ENCODE results near the gene PMVK.

- TF ChIP-seq EZH2 (IDR thresholded peaks at IDR 0.05) (no peak), POLR2AphosphoS5 (IDR thresholded peaks at IDR 0.05; ENCODE audit: borderline replicate concordance, low read depth, low read length) (no peak), FOXP2 (optimal IDR thresholded peaks at IDR 0.05; ENCODE audit: control extremely low read depth, extremely low read length, insufficient read depth) (no peak)
Observed at GRCh38 chr1:154925335-154926170, 11.0 kb downstream of the PMVK start.
